NCI-H460 (cell line): Measurements from ENCODE around the gene USP34. TPM values are rescaled to one million over a fixed set of nuclear protein-coding genes. Genes with fewer than 3 reads are reported as not detected.

Experiments used
- DNase-seq: peaks from one replicate; pipeline ENCODE4 v3.0.0-alpha.2; 2016; ENCODE audit warnings: low read depth; ENCODE audit errors: extremely low read depth
- total RNA-seq: library from RNA; depleted of rRNA; stranded (reverse); fragments of >200 nt; shearing (Covaris generic); gene quantifications from 2 replicates; pipeline ENCODE4 v1.2.3, GENCODE V29; 2014

USP34 gene
- total RNA-seq, 1 experiment from 2014 or later, result 107 TPM

GRCh38 chr2:61334466-61334865 is 136.4 kb downstream of the USP34 start:
- DNase-seq, result no peak

- DNase-seq, result no peak
Observed at GRCh38 chr2:61328707-61329251, 142.1 kb downstream of the USP34 start.

GRCh38 chr2:61327173-61327572 is 143.7 kb downstream of the USP34 start:
- no peak for DNase-seq

- no peak for DNase-seq
Observed at GRCh38 chr2:61326423-61326822, 144.5 kb downstream of the USP34 start.

- no peak for DNase-seq
Observed at GRCh38 chr2:61320181-61320580, 150.7 kb downstream of the USP34 start.

GRCh38 chr2:61318553-61318952 is 152.3 kb downstream of the USP34 start:
- DNase-seq, result no peak

GRCh38 chr2:61295981-61296380 is 174.9 kb downstream of the USP34 start:
- DNase-seq, result no peak

- no peak for DNase-seq
Observed at GRCh38 chr2:61291851-61292575, 178.9 kb downstream of the USP34 start.

GRCh38 chr2:61288070-61288841 is 182.6 kb downstream of the USP34 start:
- DNase-seq, result peak; percentile 69

GRCh38 chr2:61287254-61287653 is 183.6 kb downstream of the USP34 start:
- DNase-seq, result no peak

- DNase-seq, result no peak
Observed at GRCh38 chr2:61283443-61284160, 187.3 kb downstream of the USP34 start.

- DNase-seq, result no peak
Observed at GRCh38 chr2:61282104-61282590, 188.7 kb downstream of the USP34 start.

GRCh38 chr2:61281321-61281720 is 189.6 kb downstream of the USP34 start:
- DNase-seq, result no peak

GRCh38 chr2:61277756-61278155 is 193.1 kb downstream of the USP34 start:
- DNase-seq, result no peak

GRCh38 chr2:61275575-61276184 is 195.2 kb downstream of the USP34 start:
- no peak for DNase-seq

GRCh38 chr2:61272421-61273070 is 198.3 kb downstream of the USP34 start:
- no peak for DNase-seq

- DNase-seq, result no peak
Observed at GRCh38 chr2:61268249-61268648, 202.6 kb downstream of the USP34 start.

GRCh38 chr2:61266632-61267505 is 204.0 kb downstream of the USP34 start:
- DNase-seq, result no peak

GRCh38 chr2:61263830-61264229 is 207.1 kb downstream of the USP34 start:
- no peak for DNase-seq
